LNCaP clone FGC (cell line): ENCODE measurements around the gene BBS5.
A peak's percentile ranks its signal among the peaks of the same experiment; 100 is the strongest.

Experiments used
- DNase-seq: peaks from one replicate; pipeline ENCODE4 v3.0.0-alpha.2; 2011; ENCODE audit warnings: low read depth
- H3K4me3 ChIP-seq: 2 replicates; pipeline ENCODE4 v1.5.1; 2011; ENCODE audit warnings: mild to moderate bottlenecking, low read depth, low read length, control low read depth
- TF ChIP-seq, protein P1 (sequence below): IDR thresholded peaks from 2 replicates; pipeline ENCODE4 v1.5.1; 2012; ENCODE audit warnings: mild to moderate bottlenecking; ENCODE audit not compliant: control insufficient read depth, insufficient read depth; ENCODE audit errors: extremely low read depth

The BBS5 gene

GRCh38 chr2:169486487-169486886 lies 7.2 kb downstream of the BBS5 start:
- no peak overlapping the region for H3K4me3 ChIP-seq
- TF ChIP-seq, protein P1, sequence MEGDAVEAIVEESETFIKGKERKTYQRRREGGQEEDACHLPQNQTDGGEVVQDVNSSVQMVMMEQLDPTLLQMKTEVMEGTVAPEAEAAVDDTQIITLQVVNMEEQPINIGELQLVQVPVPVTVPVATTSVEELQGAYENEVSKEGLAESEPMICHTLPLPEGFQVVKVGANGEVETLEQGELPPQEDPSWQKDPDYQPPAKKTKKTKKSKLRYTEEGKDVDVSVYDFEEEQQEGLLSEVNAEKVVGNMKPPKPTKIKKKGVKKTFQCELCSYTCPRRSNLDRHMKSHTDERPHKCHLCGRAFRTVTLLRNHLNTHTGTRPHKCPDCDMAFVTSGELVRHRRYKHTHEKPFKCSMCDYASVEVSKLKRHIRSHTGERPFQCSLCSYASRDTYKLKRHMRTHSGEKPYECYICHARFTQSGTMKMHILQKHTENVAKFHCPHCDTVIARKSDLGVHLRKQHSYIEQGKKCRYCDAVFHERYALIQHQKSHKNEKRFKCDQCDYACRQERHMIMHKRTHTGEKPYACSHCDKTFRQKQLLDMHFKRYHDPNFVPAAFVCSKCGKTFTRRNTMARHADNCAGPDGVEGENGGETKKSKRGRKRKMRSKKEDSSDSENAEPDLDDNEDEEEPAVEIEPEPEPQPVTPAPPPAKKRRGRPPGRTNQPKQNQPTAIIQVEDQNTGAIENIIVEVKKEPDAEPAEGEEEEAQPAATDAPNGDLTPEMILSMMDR, result no peak
- no peak for DNase-seq

DNA sequence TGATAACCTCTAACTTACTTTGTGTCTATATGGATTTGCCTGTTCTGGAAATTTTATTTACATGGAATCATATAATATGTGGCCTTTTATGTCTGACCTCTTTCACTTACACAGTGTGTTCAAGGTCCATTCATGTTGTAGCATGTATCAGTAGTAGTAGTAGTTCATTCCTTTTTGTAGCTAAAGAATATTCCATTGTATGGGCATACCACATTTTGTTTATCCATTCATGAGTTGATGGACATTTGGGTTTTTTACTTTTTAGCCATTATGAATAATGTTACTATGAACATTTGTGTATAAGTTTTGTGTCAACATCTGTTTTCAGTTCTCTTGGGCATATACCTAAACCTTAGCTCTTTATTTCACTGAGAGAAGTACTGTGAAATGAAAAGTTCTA lies 11.5 kb downstream of the BBS5 start:
- no peak overlapping the region for H3K4me3 ChIP-seq
- TF ChIP-seq, protein P1, result no peak
- DNase-seq, result no peak

GRCh38 chr2:169491378-169491777 lies 12.1 kb downstream of the BBS5 start:
- no peak overlapping the region for H3K4me3 ChIP-seq
- DNase-seq, result no peak
- TF ChIP-seq, protein P1, result no peak

DNA sequence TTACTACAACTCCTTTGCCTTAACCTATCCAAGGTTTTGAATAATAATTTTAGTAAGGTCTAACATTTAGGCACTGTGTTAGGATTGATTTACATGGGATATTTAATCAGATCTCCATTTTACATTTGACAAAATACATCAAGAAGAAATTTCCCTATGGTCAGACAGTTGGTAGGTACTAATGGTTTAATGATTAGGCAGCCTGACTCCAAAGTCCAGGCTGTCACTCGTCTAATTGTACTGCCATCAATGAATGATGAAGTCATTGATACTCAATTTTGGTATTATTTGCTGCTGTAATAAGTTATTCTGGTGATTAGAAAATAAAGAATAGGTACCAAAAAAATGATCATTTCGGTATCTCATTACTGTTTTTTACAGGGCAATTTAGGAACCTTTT lies 14.1 kb downstream of the BBS5 start:
- TF ChIP-seq, protein P1, result no peak
- no peak overlapping the region for H3K4me3 ChIP-seq
- no peak for DNase-seq

GRCh38 chr2:169495310-169495928 lies 16.1 kb downstream of the BBS5 start:
- H3K4me3 ChIP-seq, result no peak overlapping the region
- TF ChIP-seq, protein P1, result no peak
- DNase-seq, result no peak

- H3K4me3 ChIP-seq, result no peak overlapping the region
- TF ChIP-seq, protein P1, result no peak
- DNase-seq, result no peak
These were observed 25.4 kb downstream of the BBS5 start for GRCh38 chr2:169504651-169505050.

DNA sequence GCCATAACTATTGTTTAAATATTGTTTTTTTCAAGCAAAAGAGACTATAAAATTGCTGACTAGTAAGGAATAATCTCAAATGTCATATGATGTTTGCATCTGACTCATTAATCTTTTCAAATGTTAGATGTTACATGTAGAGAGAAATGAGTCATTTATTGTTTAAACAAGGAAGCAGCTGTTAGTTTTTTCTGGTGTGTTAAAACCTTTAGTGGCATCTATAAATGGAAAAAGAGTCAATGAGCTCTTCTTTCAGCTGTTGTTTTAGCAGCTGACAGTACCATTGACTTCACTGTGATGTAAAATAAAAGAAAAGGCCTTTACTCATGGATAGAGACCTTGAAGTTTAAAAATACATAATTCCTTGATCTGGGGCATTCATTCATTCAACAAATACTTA lies 28.4 kb downstream of the BBS5 start:
- peak; percentile 69 for DNase-seq
- no peak overlapping the region for H3K4me3 ChIP-seq
- TF ChIP-seq, protein P1, result no peak
